Measurements from ENCODE around the gene SIRPD.
"Not testable (repeated sequence)": the region's sequence is repeated elsewhere in the genome, so short reads cannot be mapped to it uniquely, and the experiment has no call there.

The SIRPD gene

GRCh38 chr20:1557605-1558004, at the start of gene SIRPD:
Gene SIRPD, minus strand, starts transcription at chr20:1557705. Its CDS starts 52 bp downstream, at chr20:1557653.
- DNase-seq (ENCODE audit: low spot score), result no peak

DNA sequence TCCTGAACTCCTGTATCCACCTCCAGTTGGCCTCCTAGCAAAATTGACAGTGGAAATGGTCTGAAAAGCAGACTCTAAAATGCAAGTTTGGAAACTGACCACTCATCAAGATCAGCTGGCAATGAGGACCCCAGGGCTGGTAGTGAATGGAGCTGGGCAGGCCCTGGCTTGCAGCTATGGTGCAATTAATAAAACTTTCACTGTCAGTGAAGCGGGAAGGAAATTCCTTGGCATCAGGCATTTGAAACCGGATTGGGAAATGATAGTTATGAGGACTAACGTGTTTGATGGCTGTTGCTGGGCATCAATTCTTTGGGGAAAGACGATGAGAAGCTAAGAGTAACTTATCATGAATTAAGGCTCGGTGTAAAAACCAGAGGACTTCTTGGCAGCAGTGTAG, 43.2 kb upstream of the SIRPD start:
- DNase-seq (ENCODE audit: low spot score), result no peak

- DNase-seq (ENCODE audit: low spot score), result no peak
Measured at GRCh38 chr20:1595333-1595732, 37.8 kb upstream of the SIRPD start.

DNA sequence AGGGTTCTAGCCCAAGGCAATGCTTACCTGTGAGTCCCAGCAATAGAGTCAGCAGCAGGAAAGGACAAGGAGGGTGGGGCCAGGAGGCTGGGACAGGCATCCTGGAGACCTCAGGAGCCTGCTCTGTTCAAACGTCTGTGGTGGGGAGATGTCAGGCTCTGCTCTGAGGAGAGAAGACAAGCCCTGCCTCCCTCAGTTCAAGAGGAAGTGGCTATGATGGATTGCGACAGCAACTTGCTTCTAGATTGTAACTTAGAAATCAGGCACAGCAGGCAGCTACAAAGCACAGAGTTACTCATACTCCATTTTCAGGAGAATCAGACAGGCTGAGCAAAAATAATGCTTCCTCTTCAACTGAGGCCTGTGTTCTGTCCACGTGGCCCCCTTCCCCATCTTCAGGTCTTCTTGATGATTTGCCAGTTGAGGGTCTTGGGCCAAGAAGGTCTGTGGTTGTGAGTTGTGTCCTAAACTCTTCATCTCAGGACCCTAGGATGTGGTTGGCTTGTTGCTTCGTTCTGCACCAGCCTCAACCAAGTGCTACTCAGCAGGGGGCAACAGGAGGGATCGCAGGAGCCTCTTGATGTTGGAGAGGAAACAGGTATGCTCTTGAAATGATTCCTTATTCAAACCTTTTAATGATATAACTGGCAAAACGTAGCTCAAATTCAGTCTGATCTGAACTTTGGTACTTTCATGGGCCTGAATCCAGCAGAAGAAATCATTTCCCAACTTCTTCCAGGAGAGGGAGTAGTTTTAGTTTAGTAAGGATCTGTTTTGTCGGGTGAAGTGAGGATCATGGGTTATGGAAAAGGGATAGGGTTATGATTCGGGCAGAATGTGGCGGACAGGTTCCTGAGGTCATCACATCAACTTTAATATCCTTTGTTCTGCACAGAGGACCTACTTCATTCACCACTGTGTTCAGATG, 31.3 kb upstream of the SIRPD start:
- no peak for DNase-seq (ENCODE audit: low spot score)

GRCh38 chr20:1587781-1588532, 30.5 kb upstream of the SIRPD start:
- DNase-seq (ENCODE audit: low spot score), result no peak

GRCh38 chr20:1579488-1579887, 22.0 kb upstream of the SIRPD start:
- DNase-seq (ENCODE audit: low spot score), result no peak

- no peak for DNase-seq (ENCODE audit: low spot score)
Measured at GRCh38 chr20:1577906-1578305, 20.4 kb upstream of the SIRPD start.

DNA sequence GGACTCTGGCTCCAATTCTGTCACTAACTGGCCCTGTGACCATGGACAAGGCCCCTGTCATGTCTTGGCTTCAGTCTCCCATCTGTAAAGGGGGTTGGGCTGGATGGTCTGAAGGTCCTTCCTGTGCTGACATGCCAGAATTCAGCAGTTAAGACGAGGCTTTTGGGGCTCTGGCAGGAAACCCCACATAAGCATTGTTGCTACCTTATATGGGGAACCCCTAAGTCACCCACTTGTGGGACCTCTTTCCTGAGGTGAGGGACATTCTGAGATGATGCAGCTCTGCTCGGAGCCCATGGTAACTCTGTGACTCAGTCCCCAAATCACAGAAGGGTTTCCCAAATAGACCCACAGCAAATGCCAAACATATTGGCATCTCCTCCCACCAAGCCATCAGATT, 19.8 kb upstream of the SIRPD start:
- DNase-seq (ENCODE audit: low spot score), result not testable (repeated sequence)

DNA sequence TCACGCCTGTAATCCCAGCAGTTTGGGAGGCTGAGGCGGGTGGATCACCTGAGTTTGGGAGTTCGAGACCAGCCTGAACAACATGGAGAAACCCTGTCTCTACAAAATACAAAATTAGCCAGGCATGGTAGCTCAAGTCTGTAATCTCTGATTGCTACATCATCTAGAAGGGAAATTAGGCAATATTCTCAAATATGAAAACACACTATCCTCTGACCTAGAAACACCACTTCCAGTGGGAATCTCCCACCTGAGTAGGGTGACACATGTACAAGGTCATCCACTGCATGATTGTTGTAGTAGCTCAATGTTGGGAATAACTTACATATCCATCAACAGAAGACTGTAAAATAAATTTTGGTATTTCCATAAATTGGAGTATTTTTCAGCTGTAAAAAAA, 19.1 kb upstream of the SIRPD start:
- DNase-seq (ENCODE audit: low spot score), result no peak

DNA sequence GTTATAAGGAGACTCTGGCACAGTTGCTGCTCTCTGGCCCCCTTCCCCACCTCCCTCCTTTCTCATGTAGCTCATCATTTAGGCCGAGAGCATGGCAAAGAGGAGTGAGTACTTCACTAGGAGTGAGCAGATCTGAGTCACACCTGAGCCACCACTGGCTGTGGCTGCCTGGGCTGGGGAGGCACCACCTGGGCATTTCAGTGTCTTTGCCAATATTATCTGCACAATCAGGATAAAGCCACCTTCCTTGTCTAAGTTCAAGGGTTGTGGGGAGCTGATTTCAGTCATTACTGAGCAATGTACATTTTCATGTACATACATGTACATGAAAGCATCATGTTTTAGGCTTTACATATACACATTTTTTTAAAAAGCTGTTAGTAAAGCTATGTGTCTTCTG, 18.5 kb upstream of the SIRPD start:
- not testable (repeated sequence) for DNase-seq (ENCODE audit: low spot score)

GRCh38 chr20:1571583-1571982, 14.1 kb upstream of the SIRPD start:
- not testable (repeated sequence) for DNase-seq (ENCODE audit: low spot score)

DNA sequence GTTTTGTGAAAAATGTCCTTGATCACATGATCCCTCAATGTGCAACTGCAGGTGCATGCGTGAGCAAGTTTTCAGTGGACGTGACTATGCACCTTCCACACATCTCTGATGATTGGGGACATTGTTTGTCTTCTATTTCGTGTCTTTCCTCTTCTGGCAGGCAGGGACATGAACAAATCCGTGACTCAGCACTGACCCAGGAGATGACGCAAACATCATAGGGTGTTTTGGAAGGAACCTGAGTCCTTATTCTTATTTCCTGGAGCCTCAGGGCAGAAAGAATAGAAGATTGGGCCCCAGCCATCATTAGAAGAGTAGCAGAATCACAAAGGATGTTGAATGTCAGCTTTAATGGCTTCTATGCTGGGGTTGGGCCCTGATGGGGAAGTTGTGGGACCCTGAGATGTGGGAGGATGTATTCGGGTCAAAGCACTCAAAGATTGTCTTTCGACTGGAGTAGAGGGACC, 11.9 kb upstream of the SIRPD start:
- DNase-seq (ENCODE audit: low spot score), result no peak

GRCh38 chr20:1568163-1568490, 10.6 kb upstream of the SIRPD start:
- no peak for DNase-seq (ENCODE audit: low spot score)

GRCh38 chr20:1567392-1568162, 10.1 kb upstream of the SIRPD start:
- DNase-seq (ENCODE audit: low spot score), result no peak

GRCh38 chr20:1566701-1567100, 9.2 kb upstream of the SIRPD start:
- DNase-seq (ENCODE audit: low spot score), result no peak

DNA sequence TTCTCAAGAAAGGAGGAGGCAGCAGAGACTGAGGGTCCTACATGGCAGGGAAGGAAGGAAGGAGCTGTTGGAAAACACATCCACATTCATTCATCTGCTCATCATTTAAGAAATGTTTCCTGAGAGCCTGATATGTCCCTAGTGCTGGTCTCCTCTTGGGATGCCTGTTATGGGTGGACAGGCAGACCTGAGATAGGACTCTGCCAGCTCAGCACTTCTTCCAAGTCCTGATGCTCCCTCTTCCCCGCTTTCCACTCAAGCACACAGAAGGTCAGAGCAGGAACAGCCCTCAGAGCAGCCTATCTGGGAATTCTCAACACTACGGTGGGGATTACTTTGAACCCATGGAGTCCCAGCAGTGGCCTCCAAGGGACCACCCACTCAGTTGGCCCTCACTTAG, 8.0 kb upstream of the SIRPD start:
- DNase-seq (ENCODE audit: low spot score), result no peak

- no peak for DNase-seq (ENCODE audit: low spot score)
Measured at GRCh38 chr20:1563598-1563997, 6.1 kb upstream of the SIRPD start.

DNA sequence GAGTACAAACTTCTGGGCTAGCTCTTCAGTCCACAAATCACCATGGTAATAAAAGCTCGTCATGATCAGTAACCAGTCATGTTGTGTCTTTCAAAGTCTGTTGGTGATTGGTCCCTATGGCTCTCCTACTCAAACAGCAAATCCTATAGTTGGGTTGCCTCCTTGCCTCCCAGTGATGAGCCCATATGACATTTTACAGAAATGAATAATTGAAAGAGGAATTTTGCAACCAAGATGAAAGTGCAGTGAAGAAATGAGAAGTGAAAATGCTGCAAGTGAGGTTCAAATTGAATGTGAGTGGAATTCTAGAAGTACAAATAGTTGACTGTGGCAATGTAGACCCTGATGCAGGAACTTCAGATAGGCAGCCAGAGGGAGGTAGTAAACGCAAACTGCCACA, 5.1 kb upstream of the SIRPD start:
- no peak for DNase-seq (ENCODE audit: low spot score)

- no peak for DNase-seq (ENCODE audit: low spot score)
Measured at GRCh38 chr20:1561350-1561749, 3.8 kb upstream of the SIRPD start.

- no peak for DNase-seq (ENCODE audit: low spot score)
Measured at GRCh38 chr20:1555952-1556351, 1.6 kb downstream of the SIRPD start.

DNA sequence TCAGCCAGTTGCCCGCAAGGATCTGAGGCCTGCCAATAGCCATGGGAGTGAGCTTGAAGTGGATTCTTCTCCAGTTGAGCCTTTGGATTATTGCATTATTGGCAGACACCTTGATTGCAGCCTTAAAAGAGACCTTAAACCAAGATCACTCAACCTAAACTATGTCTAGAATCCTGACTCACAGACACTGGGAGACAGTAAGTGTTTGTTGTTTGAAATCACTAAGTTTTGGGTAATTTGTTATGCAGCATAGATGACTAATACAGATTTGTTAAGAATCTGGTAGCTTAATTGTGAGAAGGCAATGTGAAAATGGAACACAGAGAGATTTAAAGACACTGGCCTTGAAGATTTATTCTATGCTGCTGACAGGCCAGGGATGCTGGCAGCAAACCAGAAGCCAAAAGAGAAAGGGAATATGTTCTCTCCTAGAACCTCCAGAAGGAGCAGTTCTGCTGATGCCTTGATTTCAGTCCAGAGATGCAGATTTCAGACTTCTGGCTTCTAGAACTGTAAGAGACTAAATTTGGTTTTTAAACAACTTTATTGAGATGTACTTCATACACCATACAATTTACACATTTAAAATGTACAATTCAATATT, 17.6 kb downstream of the SIRPD start:
- no peak for DNase-seq (ENCODE audit: low spot score)

DNA sequence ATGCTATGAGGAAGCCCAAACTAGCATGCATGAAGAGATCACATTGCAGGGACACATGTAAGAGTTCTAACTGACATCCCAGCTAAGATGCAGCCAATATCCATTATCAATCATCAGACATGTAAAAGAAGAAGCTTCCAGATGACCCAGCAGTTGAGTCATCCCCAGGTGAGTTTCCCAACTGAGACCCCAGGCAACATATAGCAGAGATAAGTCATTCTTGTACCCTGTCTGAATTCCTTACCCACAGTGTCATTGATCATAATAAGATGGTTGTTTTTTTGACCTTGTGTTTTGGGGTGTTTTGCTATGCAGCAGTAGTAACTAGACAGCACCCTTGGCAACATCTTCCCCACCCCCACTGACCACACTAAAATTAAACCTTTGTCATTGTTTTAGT, 18.9 kb downstream of the SIRPD start:
- no peak for DNase-seq (ENCODE audit: low spot score)

All from cerebellar cortex (tissue), 1 donor.